Stimulated activated CD4-positive, alpha-beta T cell treated with anti-CD3 and anti-CD28 coated beads, Interleukin-12 subunit alpha, Interleukin-12 subunit beta, amount 100 ng/mL, for 48 hours (primary cell): ENCODE measurements around the gene SLC44A5.
"Not testable (repeated sequence)": the region's sequence is repeated elsewhere in the genome, so short reads cannot be mapped to it uniquely, and the experiment has no call there.

Source experiments
- DNase-seq, 3 donors: peaks; one replicate each; pipeline ENCODE4 v3.0.0-alpha.2; 2020; ENCODE audit warnings: low read depth in 2 of 3, low spot score in 1 of 3

Gene SLC44A5

GRCh38 chr1:75469586-75470173 lies 141.2 kb downstream of the SLC44A5 start:
- no peak for DNase-seq

- DNase-seq: no peak
These were observed 149.0 kb downstream of the SLC44A5 start for GRCh38 chr1:75461808-75462325.

- DNase-seq: no peak
These were observed 160.9 kb downstream of the SLC44A5 start for GRCh38 chr1:75449998-75450397.

- DNase-seq: no peak
These were observed 166.7 kb downstream of the SLC44A5 start for GRCh38 chr1:75444220-75444619.

GRCh38 chr1:75440274-75440673 lies 170.6 kb downstream of the SLC44A5 start:
- DNase-seq: no peak

GRCh38 chr1:75438355-75438754 lies 172.6 kb downstream of the SLC44A5 start:
- DNase-seq: no peak

GRCh38 chr1:75431843-75432242 lies 179.1 kb downstream of the SLC44A5 start:
- no peak for DNase-seq

- DNase-seq: no peak
These were observed 180.4 kb downstream of the SLC44A5 start for GRCh38 chr1:75430526-75430925.

GRCh38 chr1:75426688-75427087 lies 184.2 kb downstream of the SLC44A5 start:
- DNase-seq: no peak

- no peak for DNase-seq
These were observed 185.8 kb downstream of the SLC44A5 start for GRCh38 chr1:75425001-75425650.

GRCh38 chr1:75423616-75424015 lies 187.3 kb downstream of the SLC44A5 start:
- DNase-seq: no peak

- no peak for DNase-seq
These were observed 187.8 kb downstream of the SLC44A5 start for GRCh38 chr1:75423136-75423535.

- no peak for DNase-seq
These were observed 189.5 kb downstream of the SLC44A5 start for GRCh38 chr1:75421371-75421770.

GRCh38 chr1:75415187-75415586 lies 195.7 kb downstream of the SLC44A5 start:
- no peak for DNase-seq

- DNase-seq: no peak
These were observed 198.3 kb downstream of the SLC44A5 start for GRCh38 chr1:75412616-75413015.

- DNase-seq: not testable (repeated sequence)
These were observed 206.2 kb downstream of the SLC44A5 start for GRCh38 chr1:75404681-75405080.

- not testable (repeated sequence) for DNase-seq
These were observed 207.7 kb downstream of the SLC44A5 start for GRCh38 chr1:75403147-75403646.

- DNase-seq: no peak
These were observed 210.2 kb downstream of the SLC44A5 start for GRCh38 chr1:75400716-75401115.

GRCh38 chr1:75396745-75397144 lies 214.2 kb downstream of the SLC44A5 start:
- DNase-seq: no peak

GRCh38 chr1:75396260-75396659 lies 214.7 kb downstream of the SLC44A5 start:
- no peak for DNase-seq

- DNase-seq: no peak
These were observed 216.4 kb downstream of the SLC44A5 start for GRCh38 chr1:75394386-75395139.

- no peak for DNase-seq
These were observed 218.6 kb downstream of the SLC44A5 start for GRCh38 chr1:75392278-75392677.
